ENCODE data around the gene IFT80. TPM values are rescaled to one million over a fixed set of nuclear protein-coding genes. Genes with fewer than 3 reads are reported as not detected.
A peak's percentile ranks its signal among the peaks of the same experiment; 100 is the strongest.

Gene IFT80
- total and polyA plus RNA-seq, 9 of the 15 experiments (the other 6 are each of a cell fraction or from before 2014, with no cell fraction given) = 6.7 to 21.1 (median 16.4) TPM

- intact Hi-C loops (cut with micrococcal nuclease) = no loop called here
Observed at GRCh38 chr3:160372780-160373179, 26.2 kb downstream of the IFT80 start.

DNA sequence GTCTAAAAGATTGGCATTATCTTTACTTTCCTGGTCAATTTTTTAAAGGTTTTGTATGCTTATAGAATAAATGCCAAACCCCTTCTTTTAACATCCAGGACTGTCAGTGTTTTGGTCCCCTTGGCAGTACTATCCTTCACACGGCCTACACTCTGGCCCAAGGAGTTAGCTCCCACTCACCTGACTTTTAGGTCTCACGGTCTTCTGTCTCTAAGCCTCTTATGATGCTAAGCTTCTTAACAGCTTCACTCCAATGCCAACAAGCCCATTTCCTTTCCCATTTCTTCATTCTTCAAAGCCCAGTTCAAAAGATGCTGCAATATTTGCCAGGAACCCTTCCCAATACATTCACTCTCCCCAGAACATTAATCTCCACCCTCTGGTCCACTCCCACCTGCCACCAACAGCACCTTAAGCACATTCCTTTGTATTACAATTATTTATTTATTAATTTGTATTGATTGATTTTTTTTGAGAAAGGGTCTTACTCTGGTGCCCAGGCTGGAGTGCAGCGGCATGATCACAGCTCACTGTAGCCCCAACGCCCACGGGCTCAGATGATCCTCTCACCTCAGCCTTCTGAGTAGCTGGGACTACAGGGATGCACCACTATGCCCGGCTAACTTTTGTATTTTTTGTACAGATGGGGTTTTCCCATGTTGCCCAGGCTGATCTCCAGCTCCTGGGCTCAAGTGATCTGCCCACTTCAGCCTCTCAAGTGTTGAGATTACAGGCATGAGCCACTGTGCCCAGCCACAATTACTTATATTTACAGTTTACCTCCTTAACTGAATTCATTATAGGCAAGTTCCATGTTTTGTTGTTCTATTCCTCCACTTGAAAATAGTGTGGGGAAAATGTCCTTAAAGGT lies 27.8 kb downstream of the IFT80 start:
- FAIRE-seq = no peak
- TF ChIP-seq MCM3 (IDR thresholded peaks at IDR 0.05) (no peak), MCM5 (IDR thresholded peaks at IDR 0.05; ENCODE audit: low read depth) (no peak), POLR2H (tag; IDR thresholded peaks at IDR 0.05; ENCODE audit: low read depth) (no peak), MBD2 (IDR thresholded peaks at IDR 0.05; ENCODE audit: borderline replicate concordance, low read depth) (no peak), ZNF699 (CRISPR knock-in tag; IDR thresholded peaks at IDR 0.05; ENCODE audit: insufficient replicate concordance) (no peak), SREBF1 (IDR thresholded peaks at IDR 0.05; ENCODE audit: borderline replicate concordance, low read depth, low read length) (no peak), SAFB2 (IDR thresholded peaks at IDR 0.05; ENCODE audit: borderline replicate concordance, low read depth, low read length, severe bottlenecking) (no peak)
- TF ChIP-seq, protein P1, sequence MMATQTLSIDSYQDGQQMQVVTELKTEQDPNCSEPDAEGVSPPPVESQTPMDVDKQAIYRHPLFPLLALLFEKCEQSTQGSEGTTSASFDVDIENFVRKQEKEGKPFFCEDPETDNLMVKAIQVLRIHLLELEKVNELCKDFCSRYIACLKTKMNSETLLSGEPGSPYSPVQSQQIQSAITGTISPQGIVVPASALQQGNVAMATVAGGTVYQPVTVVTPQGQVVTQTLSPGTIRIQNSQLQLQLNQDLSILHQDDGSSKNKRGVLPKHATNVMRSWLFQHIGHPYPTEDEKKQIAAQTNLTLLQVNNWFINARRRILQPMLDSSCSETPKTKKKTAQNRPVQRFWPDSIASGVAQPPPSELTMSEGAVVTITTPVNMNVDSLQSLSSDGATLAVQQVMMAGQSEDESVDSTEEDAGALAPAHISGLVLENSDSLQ (IDR thresholded peaks at IDR 0.05) = no peak
- TF ChIP-seq, protein P2, sequence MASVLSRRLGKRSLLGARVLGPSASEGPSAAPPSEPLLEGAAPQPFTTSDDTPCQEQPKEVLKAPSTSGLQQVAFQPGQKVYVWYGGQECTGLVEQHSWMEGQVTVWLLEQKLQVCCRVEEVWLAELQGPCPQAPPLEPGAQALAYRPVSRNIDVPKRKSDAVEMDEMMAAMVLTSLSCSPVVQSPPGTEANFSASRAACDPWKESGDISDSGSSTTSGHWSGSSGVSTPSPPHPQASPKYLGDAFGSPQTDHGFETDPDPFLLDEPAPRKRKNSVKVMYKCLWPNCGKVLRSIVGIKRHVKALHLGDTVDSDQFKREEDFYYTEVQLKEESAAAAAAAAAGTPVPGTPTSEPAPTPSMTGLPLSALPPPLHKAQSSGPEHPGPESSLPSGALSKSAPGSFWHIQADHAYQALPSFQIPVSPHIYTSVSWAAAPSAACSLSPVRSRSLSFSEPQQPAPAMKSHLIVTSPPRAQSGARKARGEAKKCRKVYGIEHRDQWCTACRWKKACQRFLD (CRISPR knock-in tag; IDR thresholded peaks at IDR 0.05) = no peak

More at GRCh38 chr3:160372780-160373179, 26.2 kb downstream of the IFT80 start:
- no peak overlapping the region for H3K4me2 ChIP-seq (ENCODE audit: insufficient read depth, low read length)
- H3K9me3 ChIP-seq (replicated peaks; ENCODE audit: control insufficient read depth, insufficient read depth, low read depth, low read length) = no peaks in the 10 kb centered on the region
- no peak overlapping the region for H2AFZ ChIP-seq (ENCODE audit: low read depth, low read length)
- H3K9me1 ChIP-seq (ENCODE audit: control insufficient read depth, insufficient read depth, low read length) = no peaks in the 10 kb centered on the region
- ChIA-PET POLR2A (interaction anchor here (0.6 kb wide), 1 partner anchor 1886 kb away, joined by 3 read pairs; no protein-coding TSS in a partner anchor), CTCF (ENCODE audit: low intra/inter-chr PET ratio) (no interaction called here)
- H3K27me3 ChIP-seq (ENCODE audit: control insufficient read depth in 2 of 2, insufficient read depth in 2 of 2, low read length in 2 of 2) = no peaks in the 10 kb centered on the region
- DNase-seq (ENCODE audit: extremely low read depth in 1 of 4, low spot score in 3 of 4) (no peak), ATAC-seq (no peak), FAIRE-seq (no peak)
- no peak overlapping the region for H3K4me3 ChIP-seq
- no peak overlapping the region for H3K9ac ChIP-seq (ENCODE audit: insufficient read depth in 1 of 2, low read depth in 2 of 2, low read length in 2 of 2)
- H4K20me1 ChIP-seq (replicated peaks; ENCODE audit: control insufficient read depth, insufficient read depth, low read length) = no peaks in the 10 kb centered on the region
- TF ChIP-seq CEBPG (CRISPR knock-in tag; IDR thresholded peaks at IDR 0.05) = no peak
- TF ChIP-seq CEBPG (tag; conservative IDR thresholded peaks at IDR 0.05 in 1 of 2, IDR thresholded peaks at IDR 0.05 in 1 of 2) = peak in 1 of 2 experiments; percentile 45; a peak in 2 of 4 replicates
- TF ChIP-seq SRSF3 (IDR thresholded peaks at IDR 0.05; ENCODE audit: insufficient read depth, low read length) = no peak
- no peak for TF ChIP-seq NCOR1 (IDR thresholded peaks at IDR 0.05)
- TF ChIP-seq ZNF431 (CRISPR knock-in tag; IDR thresholded peaks at IDR 0.05) = no peak
- TF ChIP-seq ELF2 (CRISPR knock-in tag; IDR thresholded peaks at IDR 0.05) = no peak
- BruUV-seq (replicated peaks) = no TSS peak
- no peak overlapping the region for H3K27ac ChIP-seq (ENCODE audit: extremely low read depth, low read depth, low read length)
- in situ Hi-C loops (cut with MboI) = no loop called here
- H3K79me2 ChIP-seq (ENCODE audit: control insufficient read depth, insufficient read depth, low read length) = no peaks in the 10 kb centered on the region
- H3K4me1 ChIP-seq (replicated peaks in 1 of 2; ENCODE audit: control insufficient read depth in 2 of 2, insufficient read depth in 2 of 2, low read length in 2 of 2) = no peaks in the 10 kb centered on the region; a peak in 1 of 5 replicates
- no peaks in the 10 kb centered on the region for H3K36me3 ChIP-seq (ENCODE audit: control insufficient read depth, insufficient read depth, low read length)

More for the DNA sequence above, 27.8 kb downstream of the IFT80 start:
- no peaks in the 10 kb centered on the region for H4K20me1 ChIP-seq (replicated peaks; ENCODE audit: control insufficient read depth, insufficient read depth, low read length)
- no TSS peak for BruUV-seq (replicated peaks)
- no peak overlapping the region for H3K4me3 ChIP-seq
- no peaks in the 10 kb centered on the region; a peak in 1 of 5 replicates for H3K4me1 ChIP-seq (replicated peaks in 1 of 2; ENCODE audit: control insufficient read depth in 2 of 2, insufficient read depth in 2 of 2, low read length in 2 of 2)
- intact Hi-C loops (cut with micrococcal nuclease) = no loop called here
- ATAC-seq (no peak), DNase-seq (ENCODE audit: extremely low read depth in 1 of 4, low spot score in 3 of 4) (no peak)
- no peaks in the 10 kb centered on the region for H3K36me3 ChIP-seq (ENCODE audit: control insufficient read depth, insufficient read depth, low read length)
- no peak overlapping the region for H3K9ac ChIP-seq (ENCODE audit: insufficient read depth in 1 of 2, low read depth in 2 of 2, low read length in 2 of 2)
- no peaks in the 10 kb centered on the region for H3K9me1 ChIP-seq (ENCODE audit: control insufficient read depth, insufficient read depth, low read length)
- no peak overlapping the region for H2AFZ ChIP-seq (ENCODE audit: low read depth, low read length)
- H3K9me3 ChIP-seq (replicated peaks; ENCODE audit: control insufficient read depth, insufficient read depth, low read depth, low read length) = no peaks in the 10 kb centered on the region
- no peak overlapping the region for H3K4me2 ChIP-seq (ENCODE audit: insufficient read depth, low read length)
- H3K79me2 ChIP-seq (ENCODE audit: control insufficient read depth, insufficient read depth, low read length) = no peaks in the 10 kb centered on the region
- 62% methylated on average over 6 of the region's 6 CpGs for WGBS (ENCODE audit: insufficient coverage, low coverage, missing lambda C conversion rate)
- in situ Hi-C loops (cut with MboI) = no loop called here
- no peak overlapping the region for H3K27ac ChIP-seq (ENCODE audit: extremely low read depth, low read depth, low read length)
- ChIA-PET POLR2A (interaction anchor here (1.0 to 1.6 kb wide), 2 partner anchors 10 to 29 kb away, joined by 3 to 8 read pairs; partner anchors contain the start of gene SMC4), CTCF (ENCODE audit: low intra/inter-chr PET ratio) (no interaction called here)
- H3K27me3 ChIP-seq (ENCODE audit: control insufficient read depth in 2 of 2, insufficient read depth in 2 of 2, low read length in 2 of 2) = no peaks in the 10 kb centered on the region

Measured in K562 (cell line).